ENCODE measurements around the gene CLP1. TPM values are rescaled to one million over a fixed set of nuclear protein-coding genes. Genes with fewer than 3 reads are reported as not detected.
"Not testable (repeated sequence)": the region's sequence is repeated elsewhere in the genome, so short reads cannot be mapped to it uniquely, and the experiment has no call there.

CLP1 gene
- total RNA-seq, 1 donor from 2014 or later: 10.6 TPM

- ATAC-seq: peak; percentile 38
Measured at GRCh38 chr11:57641011-57641807, 16.4 kb upstream of the CLP1 start.

DNA sequence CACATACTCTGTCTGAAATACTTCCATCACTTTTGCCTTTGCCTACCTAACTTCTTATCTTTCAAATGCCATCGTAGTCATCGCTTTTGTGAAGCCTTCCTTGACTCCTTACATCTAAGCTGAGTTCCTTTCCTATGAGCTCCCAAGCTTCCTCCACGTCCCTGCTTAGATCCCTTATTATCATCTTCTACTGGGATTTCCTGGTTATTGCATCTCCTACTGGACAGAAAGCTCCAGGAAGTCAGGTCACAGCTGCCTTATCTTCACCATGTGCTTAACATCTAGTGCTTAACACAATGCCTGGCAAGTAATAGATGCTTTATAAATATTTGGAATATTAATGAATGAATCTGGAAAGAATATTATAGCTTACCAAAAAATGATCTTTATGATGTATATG lies 13.8 kb upstream of the CLP1 start:
- no peak for ATAC-seq

DNA sequence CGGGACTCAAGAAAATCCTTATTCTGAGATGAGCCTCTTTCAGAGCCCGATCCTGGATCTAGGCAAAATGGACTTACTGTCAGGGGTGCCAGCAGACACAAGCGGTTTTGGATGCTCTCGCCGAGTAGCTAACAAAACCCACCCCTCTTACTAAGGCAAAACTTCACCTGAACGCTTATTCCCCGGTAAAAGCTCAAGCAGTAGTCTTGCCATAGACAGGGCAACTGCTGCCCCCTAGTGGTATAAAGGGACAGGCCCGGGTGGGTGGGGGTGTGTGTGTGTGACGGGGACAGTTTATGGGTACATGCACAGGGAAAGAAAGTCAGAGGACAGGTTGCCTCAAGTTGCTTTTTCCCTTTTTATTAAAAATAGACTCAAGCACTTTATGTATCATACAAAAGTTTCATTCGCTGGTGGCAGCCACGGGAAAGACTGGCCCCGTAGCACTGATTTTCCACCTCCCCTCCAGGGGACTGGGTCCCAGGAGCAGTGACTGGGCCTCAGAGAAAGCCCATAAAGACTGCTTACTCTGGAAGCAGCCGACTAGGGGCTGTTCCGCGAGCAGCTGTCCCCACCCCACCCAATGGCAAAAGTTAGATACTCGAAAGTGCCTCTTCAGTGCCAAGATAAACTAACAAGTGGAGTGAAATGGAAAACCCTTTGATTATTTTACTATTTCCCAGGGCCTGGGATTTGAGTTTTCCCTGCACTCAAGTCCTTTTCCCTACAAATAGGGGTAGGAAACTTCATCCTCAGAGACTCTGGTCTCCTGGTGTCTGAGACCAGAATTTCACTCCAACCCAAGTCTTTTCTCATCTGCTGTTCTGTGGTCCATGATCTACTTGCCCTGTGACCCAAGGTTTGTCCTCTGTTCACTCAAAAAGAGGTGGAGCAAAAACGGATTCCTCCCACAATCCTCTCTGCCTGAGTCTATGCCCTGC lies 12.5 kb upstream of the CLP1 start:
- peak; percentile 72 for ATAC-seq

DNA sequence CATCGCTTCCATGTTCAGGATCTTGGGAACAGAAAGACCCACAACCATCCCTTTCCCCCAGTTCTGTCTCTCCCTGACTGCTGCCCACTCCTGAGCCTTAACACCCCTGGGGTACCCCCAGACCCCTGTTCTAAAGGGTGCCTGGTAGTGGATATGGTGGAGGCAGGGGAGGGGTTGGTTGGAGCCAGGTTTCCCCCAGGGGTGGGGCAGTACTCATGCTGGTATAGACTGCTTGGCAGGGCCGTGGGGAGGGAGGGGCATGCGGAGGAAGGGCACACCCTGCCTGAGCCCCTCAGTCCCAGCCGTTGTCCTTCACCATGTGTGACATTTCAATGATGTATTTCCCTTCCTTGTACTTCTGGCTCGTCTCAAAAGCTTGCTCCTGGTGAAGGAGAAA lies 11.9 kb upstream of the CLP1 start:
- ATAC-seq: no peak

GRCh38 chr11:57646194-57646798 lies 11.3 kb upstream of the CLP1 start:
- ATAC-seq: no peak

DNA sequence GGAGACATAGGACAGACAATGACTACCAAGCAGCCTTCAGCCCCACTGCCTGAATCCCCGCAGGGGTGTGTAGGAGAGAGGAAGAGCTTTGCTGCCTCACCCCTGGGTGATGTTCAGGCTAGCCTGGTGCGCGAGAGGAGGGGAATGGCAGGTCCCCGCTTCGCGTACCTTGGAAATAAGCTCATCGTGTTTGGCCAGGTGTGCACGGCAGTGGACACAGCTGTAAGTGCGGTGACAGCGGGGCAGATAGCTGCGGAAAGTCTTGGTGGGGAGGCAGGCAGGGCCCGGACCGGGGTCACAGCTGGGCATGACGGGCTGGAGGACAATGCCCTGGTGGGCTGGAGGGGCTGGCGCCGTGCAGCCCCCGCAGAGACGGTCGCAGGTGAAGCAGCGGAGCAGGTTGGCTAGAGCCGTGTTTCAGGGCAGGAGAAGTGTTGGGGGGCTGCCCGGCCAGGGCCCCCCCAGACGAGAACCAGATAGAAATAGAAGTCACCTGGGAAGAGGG lies 10.7 kb upstream of the CLP1 start:
- ATAC-seq: peak; percentile 40

DNA sequence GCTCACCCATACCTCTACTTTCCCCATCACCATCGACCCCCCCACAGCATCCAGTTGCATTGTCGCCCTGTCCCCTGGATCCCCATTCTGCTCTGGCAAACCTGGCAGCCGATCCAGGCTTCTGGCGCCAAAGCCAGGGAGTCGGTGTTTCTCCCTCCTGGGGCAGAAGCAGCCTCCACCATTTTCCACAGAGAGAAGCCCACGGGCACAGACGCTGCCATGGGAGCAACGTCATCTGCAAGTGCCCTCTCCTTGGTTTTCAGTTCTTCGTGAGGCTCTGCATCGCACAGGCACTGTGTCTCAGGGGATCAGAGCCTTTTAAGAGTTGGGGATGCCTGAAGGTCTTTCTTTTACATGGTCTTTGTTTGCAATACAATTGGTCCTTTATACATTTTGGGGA lies 10.2 kb upstream of the CLP1 start:
- ATAC-seq: no peak

GRCh38 chr11:57647960-57648800 lies 9.4 kb upstream of the CLP1 start:
- ATAC-seq: peak; percentile 7

DNA sequence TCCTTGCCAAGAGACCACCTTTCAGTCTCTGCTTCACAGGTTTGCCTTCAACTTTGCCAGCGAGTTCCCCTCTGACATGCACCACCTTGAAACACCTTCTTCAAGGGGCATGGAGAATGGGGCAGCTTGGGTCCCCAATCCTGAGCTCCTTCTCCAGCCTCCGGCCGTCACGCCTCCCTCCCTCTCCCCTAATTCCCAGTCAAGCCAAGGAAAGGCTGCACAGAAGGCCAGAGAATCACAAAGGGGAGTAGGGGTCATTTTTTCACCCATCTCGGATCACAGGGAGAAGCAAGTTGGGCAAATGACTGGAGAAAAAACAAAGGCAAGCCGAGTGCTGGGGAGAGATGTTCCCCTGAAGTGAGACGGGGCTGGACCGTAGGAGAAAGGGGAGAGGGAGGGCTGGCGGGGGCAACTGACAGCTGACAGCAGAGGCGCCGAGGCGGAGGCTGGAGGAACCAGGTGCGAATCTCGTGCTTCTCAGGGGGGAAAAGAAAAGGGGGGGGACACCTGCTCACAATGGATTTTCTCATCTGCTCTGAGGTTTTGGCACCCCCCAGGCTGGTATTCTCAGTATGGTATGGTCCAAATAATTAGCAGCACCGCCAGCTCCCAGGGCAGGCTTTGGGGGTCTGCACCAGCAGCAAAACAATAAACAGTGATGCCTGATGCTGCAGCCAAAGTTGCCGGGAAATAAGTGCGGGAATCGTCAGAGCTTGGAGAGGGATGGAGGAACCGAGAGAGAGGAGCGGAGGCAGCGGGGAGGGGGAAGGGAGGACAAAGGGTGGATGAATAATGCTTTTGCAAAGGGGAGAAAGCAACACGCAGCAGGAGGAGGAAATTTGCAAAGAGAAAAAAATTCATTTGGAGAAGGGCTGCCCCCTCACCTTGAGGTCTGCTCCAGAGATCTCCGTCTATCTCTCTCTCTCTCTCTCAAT lies 8.5 kb upstream of the CLP1 start:
- ATAC-seq: no peak

DNA sequence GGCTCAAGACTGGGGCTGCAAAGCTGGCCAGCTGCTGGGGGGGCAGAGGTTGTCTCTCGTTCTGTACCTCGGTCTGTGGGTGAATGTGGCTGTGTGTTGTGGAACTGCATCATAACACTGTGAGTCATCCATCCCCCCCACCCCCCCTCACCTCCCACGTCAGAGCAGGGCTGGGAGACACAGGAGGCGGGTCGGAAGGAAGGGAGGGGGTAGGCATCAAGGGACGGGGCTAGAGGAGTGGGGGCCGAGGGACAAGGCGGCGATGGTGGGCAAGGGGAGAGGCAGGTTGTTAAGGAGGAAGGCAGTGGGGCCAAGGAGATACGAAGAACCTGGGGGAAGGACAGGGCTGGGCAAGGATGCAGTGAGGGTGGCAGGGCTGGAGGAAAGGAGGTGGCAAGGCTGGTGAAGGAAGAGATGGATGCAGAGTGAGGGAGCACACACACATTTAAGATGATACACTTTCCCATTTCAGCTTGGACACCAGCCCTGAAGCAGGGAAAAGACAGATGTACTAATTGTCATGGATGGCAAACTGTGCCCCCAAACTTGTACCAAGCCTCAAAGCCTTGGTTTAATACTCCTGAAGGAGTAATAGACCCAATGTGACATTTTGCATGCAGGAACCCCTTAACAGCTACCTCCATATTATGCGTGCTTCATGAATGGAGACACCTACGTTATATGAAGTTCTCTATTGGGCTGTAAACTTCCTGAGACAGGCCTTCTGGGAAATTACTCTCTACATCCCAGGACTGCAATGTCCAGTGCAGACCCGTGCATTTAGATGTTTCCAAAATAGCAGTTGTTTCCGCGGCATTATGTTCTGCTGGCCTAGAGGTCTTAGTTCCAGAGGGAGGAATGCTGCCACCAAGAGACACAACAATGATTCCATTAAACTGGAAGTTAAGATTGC lies 7.5 kb upstream of the CLP1 start, which contains the start of gene YPEL4:
Gene YPEL4 (minus strand): TSS at position 87 of the 913 bp plus-strand sequence. CDS start 2,805 bp downstream, outside the sequence.
- ATAC-seq: peak; percentile 43

GRCh38 chr11:57650739-57651090 lies 6.8 kb upstream of the CLP1 start:
- ATAC-seq: no peak

DNA sequence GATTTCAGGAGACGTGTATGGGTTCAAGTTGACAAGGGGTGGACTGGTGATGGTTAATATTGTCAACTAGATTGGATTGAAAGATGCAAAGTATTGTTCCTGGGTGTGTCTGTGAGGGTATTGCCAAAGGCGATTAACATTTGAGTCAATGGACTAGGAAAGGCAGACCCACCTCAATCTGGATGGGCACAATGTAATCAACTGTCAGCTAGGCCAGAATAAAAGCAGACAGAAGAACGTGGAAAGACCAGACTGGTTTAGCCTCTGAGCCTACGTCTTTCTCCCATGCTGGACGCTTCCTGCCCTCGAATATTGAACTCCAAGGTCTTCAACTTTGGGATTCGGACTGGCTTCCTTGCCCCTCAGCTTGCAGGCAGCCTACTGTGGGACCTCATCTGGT lies 6.2 kb upstream of the CLP1 start:
- ATAC-seq: no peak

DNA sequence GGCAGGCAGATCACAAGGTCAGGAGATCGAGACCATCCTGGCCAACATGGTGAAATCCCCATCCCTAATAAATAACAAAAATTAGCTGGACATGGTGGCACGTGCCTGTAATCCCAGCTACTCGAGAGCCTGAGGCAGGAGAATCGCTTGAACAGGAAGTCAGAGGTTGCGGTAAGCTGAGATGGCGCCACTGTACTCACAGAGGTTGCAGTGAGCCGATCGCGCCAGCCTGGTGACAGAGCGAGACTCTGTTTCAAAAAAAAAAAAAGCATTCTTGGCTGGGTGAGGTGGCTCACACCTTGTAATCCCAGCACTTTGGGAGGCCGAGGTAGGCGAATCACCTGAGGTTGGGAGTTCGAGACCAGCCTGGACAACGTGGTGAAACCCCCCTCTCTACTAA lies 5.3 kb upstream of the CLP1 start:
- not testable (repeated sequence) for ATAC-seq

DNA sequence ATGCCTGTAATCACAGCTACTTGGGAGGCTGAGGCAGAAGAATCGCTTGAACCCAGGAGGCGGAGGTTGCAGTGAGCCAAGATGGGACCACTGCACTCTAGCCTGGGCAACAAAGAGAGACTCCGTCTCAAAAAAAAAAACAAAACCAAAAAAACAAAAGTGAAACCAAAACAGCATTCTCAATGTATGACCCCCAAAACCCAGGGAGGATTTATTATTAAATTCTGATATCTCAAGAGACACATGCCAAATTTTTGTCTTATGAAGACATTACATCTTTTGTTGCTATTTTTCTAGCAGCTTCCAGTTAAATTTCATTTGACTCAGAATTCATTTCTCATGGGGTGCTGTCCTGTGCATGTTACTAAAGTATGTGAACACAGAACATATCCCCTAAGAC lies 4.9 kb upstream of the CLP1 start:
- ATAC-seq: no peak

DNA sequence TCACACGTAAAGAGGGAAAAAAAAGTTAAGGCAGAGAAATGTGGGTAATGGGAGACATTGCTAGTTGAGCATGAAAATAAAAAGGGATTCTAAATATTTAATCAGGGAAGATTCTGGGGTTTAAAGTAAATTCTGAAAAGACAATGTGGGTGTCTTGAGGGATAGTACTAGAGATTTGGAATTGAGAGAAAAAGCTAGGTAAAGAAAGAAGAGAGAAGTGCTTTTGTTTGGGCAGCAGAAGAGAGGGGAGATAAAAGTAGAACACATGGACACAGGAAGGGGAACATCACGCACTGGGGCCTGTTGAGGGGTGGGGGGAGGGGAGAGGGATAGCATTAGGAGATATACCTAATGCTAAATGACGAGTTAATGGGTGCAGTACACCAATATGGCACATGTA lies 4.4 kb upstream of the CLP1 start:
- no peak for ATAC-seq

- peak; percentile 6 for ATAC-seq
Measured at GRCh38 chr11:57656885-57657193, 723 bp upstream of the CLP1 start.

DNA sequence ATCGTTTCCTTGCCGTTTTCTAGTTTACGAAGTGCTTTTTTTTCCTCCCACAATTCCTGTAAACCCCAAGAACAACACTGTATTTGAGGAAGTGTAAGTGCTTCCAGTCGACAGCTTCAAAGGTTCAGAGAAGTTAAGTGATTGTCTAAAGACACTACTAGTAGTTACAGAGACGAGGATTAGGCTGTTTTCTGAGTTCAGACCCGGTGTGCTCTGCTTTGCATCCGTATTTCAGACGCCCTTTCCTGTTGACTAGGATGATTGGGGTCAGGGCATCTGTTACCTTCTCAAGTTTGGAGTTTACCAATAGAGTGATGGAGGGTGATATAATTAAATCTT lies 430 bp downstream of the CLP1 start:
- ATAC-seq: no peak

- ATAC-seq: no peak
Measured at GRCh38 chr11:57659669-57660068, 2.1 kb downstream of the CLP1 start.

DNA sequence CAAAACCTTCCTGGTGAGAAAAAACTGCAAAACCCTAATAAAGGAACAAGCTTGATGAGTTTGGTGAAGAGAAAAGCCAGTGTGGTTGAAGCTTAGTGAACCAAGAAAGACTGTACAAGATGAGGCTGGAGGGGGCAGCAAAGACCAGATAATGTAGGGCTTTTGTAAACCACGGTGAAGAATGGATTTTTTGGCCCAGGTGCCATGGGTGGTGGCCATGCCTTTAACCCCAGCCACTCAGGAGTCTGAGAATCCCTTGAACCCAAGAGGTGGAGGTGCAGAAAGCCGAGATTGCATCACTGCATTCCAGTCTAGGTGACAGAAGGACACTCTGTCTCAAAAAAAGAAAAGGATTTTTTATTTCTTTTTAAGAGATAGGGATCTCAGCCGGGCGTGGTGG lies 5.3 kb downstream of the CLP1 start:
- ATAC-seq: peak; percentile 34

DNA sequence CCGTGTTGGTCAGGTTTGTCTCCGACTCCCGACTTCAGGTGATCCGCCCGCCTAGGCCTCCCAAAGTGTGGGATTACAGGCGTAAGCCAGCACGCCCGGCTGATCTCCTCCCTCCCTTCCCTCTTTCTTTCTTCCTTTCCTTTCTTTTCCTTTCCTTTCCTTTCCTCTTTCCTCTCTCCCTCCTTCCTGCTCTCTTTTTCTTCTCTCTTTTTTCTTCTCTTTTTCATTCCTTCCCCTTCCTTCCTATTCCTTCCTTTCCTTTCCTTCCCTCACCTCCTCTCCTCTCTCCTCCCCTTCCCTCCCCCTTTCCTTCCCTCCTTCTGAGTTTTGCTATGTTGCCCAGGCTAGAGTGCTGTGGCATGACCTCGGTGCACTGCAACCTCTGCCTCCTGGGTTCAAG lies 6.4 kb downstream of the CLP1 start:
- no peak for ATAC-seq

All from esophagus mucosa (tissue), 1 donor.